OCI-LY3 (cell line): ENCODE results near the gene GPR146.

Experiments
- H2AFZ ChIP-seq: fragments of 200-600, 300-600 bp; shearing (Covaris generic); 2 replicates; pipeline ENCODE4 v1.6.0; 2014; ENCODE audit warnings: antibody characterized with exemption, low read depth, low read length
- H3K27ac ChIP-seq: fragments of 200-600, 300-600 bp; sonication (generic); 2 replicates; pipeline ENCODE4 v1.5.1; 2014; ENCODE audit warnings: mild to moderate bottlenecking, low read length, moderate library complexity, mixed read lengths
- H3K27me3 ChIP-seq: fragments of 200-600, 300-600 bp; sonication (generic); 2 replicates; pipeline ENCODE4 v1.6.1; 2014; ENCODE audit warnings: low read depth, low read length, mixed read lengths
- H3K36me3 ChIP-seq: fragments of 200-600, 300-600 bp; sonication (generic); replicated peaks from 2 replicates; pipeline ENCODE3; 2014; ENCODE audit warnings: low read depth, low read length, mixed read lengths
- H3K4me1 ChIP-seq: fragments of 300-600, 200-600 bp; sonication (generic); 2 replicates; pipeline ENCODE4 v1.6.1; 2014; ENCODE audit warnings: low read length, mixed read lengths
- H3K4me2 ChIP-seq: fragments of 200-600, 300-600 bp; sonication (generic); 2 replicates; pipeline ENCODE4 v1.6.1; 2014; ENCODE audit warnings: low read length, mixed read lengths
- H3K4me3 ChIP-seq: fragments of 300-600, 200-600 bp; sonication (generic); 2 replicates; pipeline ENCODE4 v1.5.1; 2014; ENCODE audit warnings: antibody characterized with exemption, mild to moderate bottlenecking, low read length, moderate library complexity
- H3K79me2 ChIP-seq: fragments of 300-600, 200-600 bp; shearing (Covaris generic); 2 replicates; pipeline ENCODE4 v1.6.1; 2014; ENCODE audit warnings: mild to moderate bottlenecking, low read length, mixed read lengths
- H3K9ac ChIP-seq: fragments of 300-600, 200-600 bp; shearing (Covaris generic); 2 replicates; pipeline ENCODE4 v1.6.0; 2014; ENCODE audit warnings: mild to moderate bottlenecking, low read length, moderate library complexity
- H3K9me3 ChIP-seq: fragments of 200-600, 300-600 bp; shearing (Covaris generic); 2 replicates; pipeline ENCODE4 v1.6.1; 2014; ENCODE audit warnings: low read length, mixed read lengths; ENCODE audit not compliant: insufficient read depth
- H4K20me1 ChIP-seq: fragments of 200-600, 300-600 bp; sonication (generic); 2 replicates; pipeline ENCODE4 v1.6.1; 2016; ENCODE audit warnings: low read length, mixed read lengths; ENCODE audit not compliant: insufficient read depth
- EZH2phosphoT487 ChIP-seq: fragments of 200-600 bp; shearing (Covaris generic); IDR thresholded peaks from 2 replicates; pipeline ENCODE4 v1.6.1; 2018; ENCODE audit warnings: antibody characterized with exemption, mixed run types, low read depth
- TF ChIP-seq, protein P1 (sequence below): fragments of 200-600, 300-600 bp; sonication (generic); IDR thresholded peaks from 2 replicates; pipeline ENCODE4 v1.5.1; 2014; ENCODE audit warnings: antibody characterized with exemption, low read length, low read depth

GPR146 gene

GRCh38 chr7:1057416-1058291, 13.3 kb downstream of the GPR146 start:
- H3K36me3 ChIP-seq = no peaks in the 10 kb centered on the region
- H4K20me1 ChIP-seq = no peaks in the 10 kb centered on the region
- no peaks in the 10 kb centered on the region for H3K79me2 ChIP-seq
- no peak overlapping the region for H3K9ac ChIP-seq
- no peaks in the 10 kb centered on the region for H3K9me3 ChIP-seq
- H3K4me3 ChIP-seq = no peak overlapping the region
- no peak overlapping the region for H2AFZ ChIP-seq
- peaks cover 21% of the 10 kb centered on the region for H3K4me1 ChIP-seq
- H3K27me3 ChIP-seq = no peaks in the 10 kb centered on the region
- no peak for TF ChIP-seq EZH2phosphoT487
- H3K4me2 ChIP-seq = no peak overlapping the region
- no peak overlapping the region for H3K27ac ChIP-seq

DNA sequence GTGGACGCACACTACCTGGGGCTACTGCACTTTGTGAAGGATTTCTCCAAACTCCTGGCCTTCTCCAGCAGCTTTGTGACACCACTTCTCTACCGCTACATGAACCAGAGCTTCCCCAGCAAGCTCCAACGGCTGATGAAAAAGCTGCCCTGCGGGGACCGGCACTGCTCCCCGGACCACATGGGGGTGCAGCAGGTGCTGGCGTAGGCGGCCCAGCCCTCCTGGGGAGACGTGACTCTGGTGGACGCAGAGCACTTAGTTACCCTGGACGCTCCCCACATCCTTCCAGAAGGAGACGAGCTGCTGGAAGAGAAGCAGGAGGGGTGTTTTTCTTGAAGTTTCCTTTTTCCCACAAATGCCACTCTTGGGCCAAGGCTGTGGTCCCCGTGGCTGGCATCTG, 14.0 kb downstream of the GPR146 start:
- H3K4me2 ChIP-seq = no peak overlapping the region
- TF ChIP-seq EZH2phosphoT487 = no peak
- TF ChIP-seq, protein P1, sequence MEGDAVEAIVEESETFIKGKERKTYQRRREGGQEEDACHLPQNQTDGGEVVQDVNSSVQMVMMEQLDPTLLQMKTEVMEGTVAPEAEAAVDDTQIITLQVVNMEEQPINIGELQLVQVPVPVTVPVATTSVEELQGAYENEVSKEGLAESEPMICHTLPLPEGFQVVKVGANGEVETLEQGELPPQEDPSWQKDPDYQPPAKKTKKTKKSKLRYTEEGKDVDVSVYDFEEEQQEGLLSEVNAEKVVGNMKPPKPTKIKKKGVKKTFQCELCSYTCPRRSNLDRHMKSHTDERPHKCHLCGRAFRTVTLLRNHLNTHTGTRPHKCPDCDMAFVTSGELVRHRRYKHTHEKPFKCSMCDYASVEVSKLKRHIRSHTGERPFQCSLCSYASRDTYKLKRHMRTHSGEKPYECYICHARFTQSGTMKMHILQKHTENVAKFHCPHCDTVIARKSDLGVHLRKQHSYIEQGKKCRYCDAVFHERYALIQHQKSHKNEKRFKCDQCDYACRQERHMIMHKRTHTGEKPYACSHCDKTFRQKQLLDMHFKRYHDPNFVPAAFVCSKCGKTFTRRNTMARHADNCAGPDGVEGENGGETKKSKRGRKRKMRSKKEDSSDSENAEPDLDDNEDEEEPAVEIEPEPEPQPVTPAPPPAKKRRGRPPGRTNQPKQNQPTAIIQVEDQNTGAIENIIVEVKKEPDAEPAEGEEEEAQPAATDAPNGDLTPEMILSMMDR = no peak
- H3K9ac ChIP-seq = no peak overlapping the region
- no peak overlapping the region for H3K4me3 ChIP-seq
- H4K20me1 ChIP-seq = no peaks in the 10 kb centered on the region
- H3K9me3 ChIP-seq = no peaks in the 10 kb centered on the region
- no peak overlapping the region for H3K27ac ChIP-seq
- H3K36me3 ChIP-seq = no peaks in the 10 kb centered on the region
- H2AFZ ChIP-seq = no peak overlapping the region
- H3K79me2 ChIP-seq = no peaks in the 10 kb centered on the region
- no peaks in the 10 kb centered on the region for H3K27me3 ChIP-seq
- peaks cover 24% of the 10 kb centered on the region for H3K4me1 ChIP-seq

DNA sequence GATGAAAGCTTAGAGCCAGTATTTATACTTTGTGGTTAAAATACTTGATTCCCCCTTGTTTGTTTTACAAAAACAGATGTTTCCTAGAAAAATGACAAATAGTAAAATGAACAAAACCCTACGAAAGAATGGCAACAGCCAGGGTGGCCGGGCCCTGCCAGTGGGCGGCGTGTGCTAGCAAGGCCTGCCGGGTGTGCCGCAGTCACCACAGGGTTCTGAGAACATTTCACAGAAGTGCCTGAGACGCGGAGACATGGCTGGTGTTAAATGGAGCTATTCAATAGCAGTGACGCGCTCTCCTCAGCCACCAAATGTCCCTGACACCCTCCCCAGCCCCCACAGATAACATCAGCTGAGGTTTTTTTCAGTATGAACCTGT, 14.5 kb downstream of the GPR146 start:
- H3K36me3 ChIP-seq = no peaks in the 10 kb centered on the region
- peaks cover 24% of the 10 kb centered on the region for H3K4me1 ChIP-seq
- no peak overlapping the region for H2AFZ ChIP-seq
- H3K9me3 ChIP-seq = no peaks in the 10 kb centered on the region
- no peaks in the 10 kb centered on the region for H4K20me1 ChIP-seq
- no peaks in the 10 kb centered on the region for H3K79me2 ChIP-seq
- no peak overlapping the region for H3K27ac ChIP-seq
- H3K4me3 ChIP-seq = no peak overlapping the region
- H3K4me2 ChIP-seq = no peak overlapping the region
- TF ChIP-seq EZH2phosphoT487 = no peak
- TF ChIP-seq, protein P1 = no peak
- H3K9ac ChIP-seq = no peak overlapping the region
- no peaks in the 10 kb centered on the region for H3K27me3 ChIP-seq

DNA sequence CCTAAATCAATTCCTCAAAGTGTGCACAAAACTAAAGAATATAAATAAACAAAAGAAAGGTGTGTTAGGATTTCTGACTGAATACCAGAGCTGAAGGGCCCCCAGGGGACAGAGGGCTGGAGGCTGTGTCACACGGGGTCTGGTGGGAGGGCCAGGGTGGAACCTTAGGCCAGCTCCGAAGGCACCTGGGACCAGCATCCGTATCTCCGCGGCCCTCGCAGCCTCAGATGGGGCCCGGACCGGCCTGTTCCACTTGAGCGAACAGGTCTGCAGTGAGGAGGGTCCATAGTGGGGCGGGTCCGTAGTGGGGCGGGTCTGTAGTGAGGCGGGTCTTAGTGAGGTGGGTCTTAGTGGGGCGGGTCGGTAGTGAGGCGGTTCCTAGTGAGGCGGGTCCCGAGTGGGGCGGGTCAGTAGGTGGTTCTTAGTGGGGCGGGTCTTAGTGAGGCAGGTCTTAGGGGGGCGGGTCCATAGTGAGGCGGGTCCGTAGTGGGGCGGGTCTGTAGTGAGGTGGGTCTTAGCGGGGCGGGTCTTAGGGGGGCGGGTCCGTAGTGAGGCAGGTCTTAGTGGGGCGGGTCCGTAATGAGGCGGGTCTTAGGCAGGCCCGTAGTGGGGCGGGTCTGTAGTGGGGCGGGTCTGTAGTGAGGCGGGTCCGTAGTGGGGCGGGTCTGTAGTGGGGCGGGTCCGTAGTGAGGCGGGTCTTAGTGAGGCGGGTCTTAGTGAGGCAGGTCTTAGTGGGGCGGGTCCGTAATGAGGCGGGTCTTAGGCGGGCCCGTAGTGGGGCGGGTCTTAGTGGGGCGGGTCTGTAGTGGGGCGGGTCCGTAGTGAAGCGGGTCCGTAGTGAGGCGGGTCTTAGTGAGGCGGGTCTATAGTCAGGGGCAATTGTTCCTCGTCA, 15.1 kb downstream of the GPR146 start:
- no peaks in the 10 kb centered on the region for H4K20me1 ChIP-seq
- H3K4me3 ChIP-seq = no peak overlapping the region
- H3K27me3 ChIP-seq = no peaks in the 10 kb centered on the region
- H3K9ac ChIP-seq = no peak overlapping the region
- no peak overlapping the region for H3K4me2 ChIP-seq
- no peak overlapping the region for H3K27ac ChIP-seq
- no peak for TF ChIP-seq EZH2phosphoT487
- TF ChIP-seq, protein P1 = no peak
- H3K4me1 ChIP-seq = peaks cover 24% of the 10 kb centered on the region
- H2AFZ ChIP-seq = no peak overlapping the region
- no peaks in the 10 kb centered on the region for H3K36me3 ChIP-seq
- H3K9me3 ChIP-seq = no peaks in the 10 kb centered on the region
- no peaks in the 10 kb centered on the region for H3K79me2 ChIP-seq
